Measurements from ENCODE around the gene JCHAIN. TPM values are rescaled to one million over a fixed set of nuclear protein-coding genes. Genes with fewer than 3 reads are reported as not detected.

JCHAIN gene
- total RNA-seq, 6 experiments from 2014 or later, result 3.9 to 39.7 (median 9.3) TPM

DNA sequence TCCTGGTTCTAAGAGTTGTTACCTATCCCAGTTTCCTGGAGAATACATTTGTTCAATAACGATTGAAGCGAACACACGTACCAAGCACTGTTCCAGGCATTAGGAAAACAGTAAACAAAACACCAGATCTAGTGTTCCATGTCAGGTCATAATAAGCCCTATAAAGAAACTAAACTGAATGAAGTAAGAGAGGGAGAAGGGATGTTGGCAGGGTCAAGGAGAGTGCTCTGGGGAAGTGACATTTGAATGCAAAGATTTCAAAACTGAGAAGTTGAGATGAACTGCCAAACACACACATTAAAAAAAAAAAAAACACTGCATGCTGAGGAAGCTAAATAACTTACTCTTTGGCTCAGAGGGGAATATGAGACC, 52.1 kb downstream of the JCHAIN start:
- peak overlapping the region in 1 of 3 donors; percentile 8 for H3K4me3 ChIP-seq
- DNase-seq (no peak), ATAC-seq (peak; percentile 55 to 65 (median 60))
- intact Hi-C loops (cut with DNase I), result no loop called here
- WGBS (ENCODE audit: insufficient coverage, low coverage, low lambda C conversion rate, missing lambda C conversion rate), result 46% methylated on average over 3 of the region's 3 CpGs
- TF ChIP-seq POLR2A (IDR thresholded peaks at IDR 0.05), result no peak
- TF ChIP-seq, protein P1, sequence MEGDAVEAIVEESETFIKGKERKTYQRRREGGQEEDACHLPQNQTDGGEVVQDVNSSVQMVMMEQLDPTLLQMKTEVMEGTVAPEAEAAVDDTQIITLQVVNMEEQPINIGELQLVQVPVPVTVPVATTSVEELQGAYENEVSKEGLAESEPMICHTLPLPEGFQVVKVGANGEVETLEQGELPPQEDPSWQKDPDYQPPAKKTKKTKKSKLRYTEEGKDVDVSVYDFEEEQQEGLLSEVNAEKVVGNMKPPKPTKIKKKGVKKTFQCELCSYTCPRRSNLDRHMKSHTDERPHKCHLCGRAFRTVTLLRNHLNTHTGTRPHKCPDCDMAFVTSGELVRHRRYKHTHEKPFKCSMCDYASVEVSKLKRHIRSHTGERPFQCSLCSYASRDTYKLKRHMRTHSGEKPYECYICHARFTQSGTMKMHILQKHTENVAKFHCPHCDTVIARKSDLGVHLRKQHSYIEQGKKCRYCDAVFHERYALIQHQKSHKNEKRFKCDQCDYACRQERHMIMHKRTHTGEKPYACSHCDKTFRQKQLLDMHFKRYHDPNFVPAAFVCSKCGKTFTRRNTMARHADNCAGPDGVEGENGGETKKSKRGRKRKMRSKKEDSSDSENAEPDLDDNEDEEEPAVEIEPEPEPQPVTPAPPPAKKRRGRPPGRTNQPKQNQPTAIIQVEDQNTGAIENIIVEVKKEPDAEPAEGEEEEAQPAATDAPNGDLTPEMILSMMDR (IDR thresholded peaks at IDR 0.05), result no peak
- no peaks in the 10 kb centered on the region for H3K27me3 ChIP-seq
- no peaks in the 10 kb centered on the region for H3K36me3 ChIP-seq
- H3K27ac ChIP-seq, result no peak overlapping the region
- H3K9me3 ChIP-seq, result no peaks in the 10 kb centered on the region
- no peaks in the 10 kb centered on the region for H3K4me1 ChIP-seq

- Histone ChIP-seq H3K9me3 (no peaks in the 10 kb centered on the region), H3K4me1 (no peaks in the 10 kb centered on the region), H3K36me3 (no peaks in the 10 kb centered on the region), H3K4me3 (peak overlapping the region in 1 of 3 donors; percentile 8), H3K27ac (no peak overlapping the region), H3K27me3 (no peaks in the 10 kb centered on the region)
- DNase-seq (no peak), ATAC-seq (peak; percentile 49 to 58 (median 56))
- intact Hi-C loops (cut with DNase I), result no loop called here
- TF ChIP-seq POLR2A (IDR thresholded peaks at IDR 0.05), result no peak
- TF ChIP-seq, protein P1 (IDR thresholded peaks at IDR 0.05), result no peak
- WGBS (ENCODE audit: insufficient coverage, low coverage, low lambda C conversion rate, missing lambda C conversion rate), result 11% methylated on average over 9 of the region's 9 CpGs
These were observed 52.8 kb downstream of the JCHAIN start for GRCh38 chr4:70613306-70614183.

GRCh38 chr4:70608324-70608723, 58.0 kb downstream of the JCHAIN start:
- H3K9me3 ChIP-seq, result no peaks in the 10 kb centered on the region
- no peaks in the 10 kb centered on the region for H3K27me3 ChIP-seq
- H3K4me3 ChIP-seq, result no peak overlapping the region
- no peak for DNase-seq
- no peak for ATAC-seq
- WGBS (ENCODE audit: insufficient coverage, low coverage, low lambda C conversion rate, missing lambda C conversion rate), result 68% methylated on average over 2 of the region's 2 CpGs
- TF ChIP-seq, protein P1 (IDR thresholded peaks at IDR 0.05), result no peak
- no peak for TF ChIP-seq POLR2A (IDR thresholded peaks at IDR 0.05)
- H3K27ac ChIP-seq, result no peak overlapping the region
- H3K36me3 ChIP-seq, result no peaks in the 10 kb centered on the region
- intact Hi-C loops (cut with DNase I), result no loop called here
- no peaks in the 10 kb centered on the region for H3K4me1 ChIP-seq

DNA sequence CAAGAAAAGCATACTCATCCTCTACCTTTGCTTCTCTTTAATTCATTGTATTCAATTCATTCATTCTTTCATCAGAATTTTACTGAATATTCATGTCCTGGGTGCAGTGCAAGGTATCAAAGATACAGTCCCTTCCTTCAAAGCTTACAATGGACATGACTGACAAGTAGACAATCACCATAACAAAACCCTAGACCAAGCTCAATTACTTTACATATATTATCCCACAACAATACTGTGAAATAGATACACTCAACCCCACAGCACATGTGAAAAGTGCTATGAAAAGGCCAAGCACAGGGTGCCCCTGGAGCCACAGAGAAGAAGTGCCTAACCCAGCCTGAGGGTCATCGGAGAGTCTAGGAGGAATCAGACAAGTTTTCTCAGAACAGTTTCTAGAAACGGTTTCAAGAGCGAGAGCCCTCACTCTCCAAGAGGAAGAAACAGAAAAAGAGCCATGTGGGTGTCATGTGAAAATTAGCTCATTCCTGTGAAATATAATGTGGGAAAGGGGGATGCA, 58.9 kb downstream of the JCHAIN start:
- H3K27me3 ChIP-seq, result no peaks in the 10 kb centered on the region
- intact Hi-C loops (cut with DNase I), result no loop called here
- H3K4me1 ChIP-seq, result no peaks in the 10 kb centered on the region
- H3K4me3 ChIP-seq, result no peak overlapping the region
- 68% methylated on average over 3 of the region's 3 CpGs for WGBS (ENCODE audit: insufficient coverage, low coverage, low lambda C conversion rate, missing lambda C conversion rate)
- no peak for TF ChIP-seq POLR2A (IDR thresholded peaks at IDR 0.05)
- TF ChIP-seq, protein P1 (IDR thresholded peaks at IDR 0.05), result no peak
- DNase-seq (no peak), ATAC-seq (peak in 2 of 4 donors; percentile 22 to 33)
- H3K27ac ChIP-seq, result no peak overlapping the region
- no peaks in the 10 kb centered on the region for H3K36me3 ChIP-seq
- no peaks in the 10 kb centered on the region for H3K9me3 ChIP-seq

All from right lobe of liver (tissue), 6 donors.